Spleen (tissue), 7 donors: Measurements from ENCODE around the gene PDZD2.

Source experiments
- CTCF ChIP-seq, 11 experiments: fragments of 200-600 bp in 7 of 11; fragments of 450-650 bp in 4 of 11; sonication (generic) in 4 of 11; IDR thresholded peaks in 8 of 11; conservative IDR thresholded peaks in 3 of 11; 1 replicate in 7 of 11; 2 replicates in 4 of 11; pipeline versions ENCODE4 v1.4.0 to v1.8.0; 2016 to 2021; ENCODE audit warnings: antibody characterized with exemption in 11 of 11, inconsistent platforms in 4 of 11, mild to moderate bottlenecking in 1 of 11
- POLR2AphosphoS5 ChIP-seq, 3 donors: sonication (generic); formaldehyde crosslinking; IDR thresholded peaks; one replicate each; pipeline ENCODE4 v1.5.1; 2017; ENCODE audit warnings: antibody characterized with exemption in 3 of 3
- donor health status: DM: no; HTN: no; CAD: no; lungs with moderate emphysema.
- donor health status: DM: no; HTN: no; CAD: no.
- donor health status: DM: no; HTN: no; CAD: no.

- TF ChIP-seq CTCF (IDR thresholded peaks at IDR 0.05 in 8 of 11, conservative IDR thresholded peaks at IDR 0.05 in 3 of 11) (no peak), POLR2AphosphoS5 (IDR thresholded peaks at IDR 0.05) (no peak)
These were observed 69.2 kb downstream of the PDZD2 start for GRCh38 chr5:31708089-31708488.
